Hematopoietic multipotent progenitor cell treated with erythropoietin and hydrocortisone succinate and interleukin-3 and kit ligand, for 4 days (in vitro differentiated cells): Measurements from ENCODE around the gene PROCA1.

ENCODE experiments used
- DNase-seq: peaks from one replicate; pipeline ENCODE4 v3.0.0-alpha.2; 2015

PROCA1 gene, protein sequence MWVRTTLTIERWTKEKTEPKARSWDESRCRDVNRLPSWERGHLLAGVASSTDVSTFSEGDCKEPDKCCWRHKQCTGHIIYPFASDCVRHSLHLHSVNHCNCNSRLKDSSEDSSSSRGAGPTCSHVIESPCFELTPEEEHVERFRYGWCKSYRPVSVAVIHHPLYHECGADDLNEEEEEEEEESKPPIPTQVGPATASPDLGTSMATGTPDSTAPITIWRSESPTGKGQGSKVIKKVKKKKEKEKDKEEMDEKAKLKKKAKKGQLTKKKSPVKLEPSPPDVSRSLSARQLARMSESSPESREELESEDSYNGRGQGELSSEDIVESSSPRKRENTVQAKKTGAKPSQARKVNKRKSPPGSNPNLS

GRCh38 chr17:28711723-28712031, at the start of gene PROCA1:
Gene PROCA1 (minus strand): TSS chr17:28711888. CDS start chr17:28711660, 228 bp downstream.
- DNase-seq = peak; percentile 79

GRCh38 chr17:28760601-28761562, 49.2 kb upstream of the PROCA1 start:
- peak; percentile 78 for DNase-seq

GRCh38 chr17:28759256-28759865, 47.7 kb upstream of the PROCA1 start:
- no peak for DNase-seq

GRCh38 chr17:28758411-28759121, 46.9 kb upstream of the PROCA1 start:
- DNase-seq = no peak

- DNase-seq = no peak
Observed at GRCh38 chr17:28756049-28756804, 44.5 kb upstream of the PROCA1 start.

DNA sequence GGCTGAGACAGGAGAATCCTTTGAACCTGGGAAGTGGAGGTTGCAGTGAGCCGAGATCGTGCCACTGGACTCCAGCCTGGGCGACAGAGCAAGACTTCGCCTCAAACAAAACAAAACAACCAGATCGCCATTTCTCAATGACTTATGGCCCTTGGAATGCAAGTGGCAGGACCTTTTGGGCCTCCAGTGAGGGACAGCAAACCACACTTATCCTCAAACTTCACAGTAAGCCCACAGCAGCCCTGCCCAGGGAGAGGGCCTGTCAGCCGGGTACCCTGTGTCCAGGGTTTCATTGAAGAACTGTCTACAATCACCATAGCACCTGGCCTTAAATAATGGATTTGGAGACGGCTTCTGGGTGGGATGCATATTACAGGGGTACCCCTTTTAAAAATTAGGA, 43.8 kb upstream of the PROCA1 start:
- DNase-seq = no peak

- DNase-seq = no peak
Observed at GRCh38 chr17:28751600-28752366, 40.1 kb upstream of the PROCA1 start.

DNA sequence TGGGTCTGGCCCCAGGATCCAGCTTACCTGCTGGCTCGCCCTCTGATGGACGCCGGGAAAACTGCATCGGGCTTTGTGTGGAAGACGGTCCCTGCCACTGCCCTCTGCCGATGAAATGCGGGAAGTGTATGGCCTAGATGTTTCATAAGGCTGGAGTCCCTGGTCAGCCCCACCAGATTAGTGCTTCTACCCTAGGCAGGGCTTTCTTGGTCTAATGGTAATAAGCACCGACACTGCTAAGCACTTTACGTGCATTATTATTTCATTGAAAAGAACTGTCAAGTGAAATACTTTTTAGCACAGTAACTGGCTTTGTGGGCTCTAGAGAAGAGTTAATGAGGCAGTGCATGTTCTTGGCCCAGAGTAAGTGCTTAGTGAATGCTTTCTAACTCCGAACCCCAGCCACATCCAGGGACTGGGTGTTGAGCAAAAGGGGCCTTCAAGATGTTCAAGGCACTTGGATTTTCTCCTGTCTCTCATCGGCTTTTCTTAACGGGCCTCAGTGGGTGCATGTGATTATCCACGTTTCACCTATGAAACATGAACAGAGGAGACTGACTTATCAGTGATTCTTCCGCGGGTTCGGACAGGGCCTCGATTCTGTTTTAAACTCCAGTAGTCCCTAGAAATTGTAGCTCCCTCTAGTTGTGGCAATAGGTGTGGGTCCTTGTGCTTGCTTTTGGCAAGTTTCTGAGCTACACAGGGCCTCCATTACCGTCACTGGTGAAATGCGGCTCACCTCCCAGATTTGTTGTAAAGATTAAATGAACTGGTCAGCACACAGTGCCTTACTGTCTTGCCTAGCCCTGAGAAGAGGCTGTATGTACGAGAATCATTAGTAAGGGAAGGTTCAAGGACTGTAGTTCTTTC, 38.7 kb upstream of the PROCA1 start:
- peak; percentile 96 for DNase-seq

- DNase-seq = no peak
Observed at GRCh38 chr17:28749516-28750177, 38.0 kb upstream of the PROCA1 start.

DNA sequence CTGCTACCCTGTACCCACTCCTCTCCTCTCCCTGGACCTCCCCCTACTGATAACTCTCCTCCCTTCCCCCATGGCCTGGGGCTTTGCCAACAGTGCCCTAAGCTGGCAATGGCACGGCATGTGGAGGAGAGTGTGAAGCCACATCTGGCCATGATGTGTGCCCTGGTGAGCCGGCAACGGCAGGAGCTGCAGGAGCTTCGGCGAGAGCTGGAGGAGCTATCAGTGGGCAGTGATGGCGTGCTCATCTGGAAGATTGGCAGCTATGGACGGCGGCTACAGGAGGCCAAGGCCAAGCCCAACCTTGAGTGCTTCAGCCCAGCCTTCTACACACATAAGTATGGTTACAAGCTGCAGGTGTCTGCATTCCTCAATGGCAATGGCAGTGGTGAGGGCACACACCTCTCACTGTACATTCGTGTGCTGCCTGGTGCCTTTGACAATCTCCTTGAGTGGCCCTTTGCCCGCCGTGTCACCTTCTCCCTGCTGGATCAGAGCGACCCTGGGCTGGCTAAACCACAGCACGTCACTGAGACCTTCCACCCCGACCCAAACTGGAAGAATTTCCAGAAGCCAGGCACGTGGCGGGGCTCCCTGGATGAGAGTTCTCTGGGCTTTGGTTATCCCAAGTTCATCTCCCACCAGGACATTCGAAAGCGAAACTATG, 37.3 kb upstream of the PROCA1 start:
- DNase-seq = no peak

DNA sequence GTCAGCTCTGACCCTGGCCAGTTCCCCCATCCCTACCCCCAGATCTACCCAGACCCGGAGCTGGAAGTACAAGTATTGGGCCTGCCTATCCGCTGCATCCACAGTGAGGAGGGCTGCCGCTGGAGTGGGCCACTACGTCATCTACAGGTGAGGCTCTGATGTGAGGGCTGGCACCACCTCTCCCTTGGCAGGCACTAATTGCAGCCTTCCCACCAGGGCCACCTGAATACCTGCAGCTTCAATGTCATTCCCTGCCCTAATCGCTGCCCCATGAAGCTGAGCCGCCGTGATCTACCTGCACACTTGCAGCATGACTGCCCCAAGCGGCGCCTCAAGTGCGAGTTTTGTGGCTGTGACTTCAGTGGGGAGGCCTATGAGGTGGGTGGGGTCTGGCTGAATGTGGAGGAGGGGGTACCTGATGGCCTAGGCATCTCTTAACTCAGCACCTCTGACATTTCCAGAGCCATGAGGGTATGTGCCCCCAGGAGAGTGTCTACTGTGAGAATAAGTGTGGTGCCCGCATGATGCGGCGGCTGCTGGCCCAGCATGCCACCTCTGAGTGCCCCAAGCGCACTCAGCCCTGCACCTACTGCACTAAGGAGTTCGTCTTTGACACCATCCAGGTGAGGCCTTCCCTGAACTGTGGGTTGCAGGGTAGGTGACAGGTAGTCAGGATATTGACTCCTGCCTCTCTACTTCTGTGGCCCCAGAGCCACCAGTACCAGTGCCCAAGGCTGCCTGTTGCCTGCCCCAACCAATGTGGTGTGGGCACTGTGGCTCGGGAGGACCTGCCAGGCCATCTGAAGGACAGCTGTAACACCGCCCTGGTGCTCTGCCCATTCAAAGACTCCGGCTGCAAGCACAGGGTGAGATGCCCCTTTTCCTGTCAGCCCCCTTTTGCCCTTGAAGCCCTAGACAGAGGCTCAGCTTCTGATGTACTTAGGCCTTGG, 36.4 kb upstream of the PROCA1 start:
- no peak for DNase-seq

GRCh38 chr17:28747051-28747691, 35.5 kb upstream of the PROCA1 start:
- DNase-seq = no peak

- DNase-seq = no peak
Observed at GRCh38 chr17:28746611-28747050, 34.9 kb upstream of the PROCA1 start.

- no peak for DNase-seq
Observed at GRCh38 chr17:28745786-28746411, 34.2 kb upstream of the PROCA1 start.

GRCh38 chr17:28744972-28745785, 33.5 kb upstream of the PROCA1 start:
- DNase-seq = peak; percentile 57
